ENCODE results near the gene PLCH1.

DNA sequence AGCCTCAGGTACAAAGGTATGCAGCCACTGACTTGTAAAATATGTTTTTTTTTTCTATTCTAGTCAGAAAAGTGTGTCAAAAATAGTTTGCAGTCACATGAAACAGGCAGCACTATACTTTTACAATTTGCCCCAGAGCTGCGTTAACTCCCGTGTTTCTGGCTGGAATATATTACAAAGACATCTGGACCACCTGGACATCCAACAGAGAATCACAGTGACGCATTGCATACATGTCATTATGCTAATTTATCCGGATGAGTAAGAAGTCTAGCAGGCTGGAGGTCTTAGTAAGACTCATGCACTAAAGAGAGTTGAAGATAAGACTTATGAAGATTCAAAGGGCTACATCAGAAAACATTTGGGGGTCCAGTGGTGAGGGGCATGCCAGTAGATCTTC lies 412.2 kb downstream of the PLCH1 start:
- TF ChIP-seq TCF7L2 (IDR thresholded peaks at IDR 0.05; ENCODE audit: borderline replicate concordance, extremely low read depth, insufficient read depth, insufficient read length) (no peak), EZH2 (IDR thresholded peaks at IDR 0.05) (no peak), POLR2A (IDR thresholded peaks at IDR 0.05; ENCODE audit: borderline replicate concordance, extremely low read depth, insufficient read depth, insufficient read length) (no peak), EZH2phosphoT487 (IDR thresholded peaks at IDR 0.05; ENCODE audit: borderline replicate concordance) (no peak), RAD21 (IDR thresholded peaks at IDR 0.05; ENCODE audit: low read depth) (no peak), POLR2AphosphoS5 (IDR thresholded peaks at IDR 0.05; ENCODE audit: low read depth, low read length) (no peak), CBX3 (IDR thresholded peaks at IDR 0.05; ENCODE audit: low read depth) (no peak), ATF3 (IDR thresholded peaks at IDR 0.05) (no peak)
- TF ChIP-seq, protein P1, sequence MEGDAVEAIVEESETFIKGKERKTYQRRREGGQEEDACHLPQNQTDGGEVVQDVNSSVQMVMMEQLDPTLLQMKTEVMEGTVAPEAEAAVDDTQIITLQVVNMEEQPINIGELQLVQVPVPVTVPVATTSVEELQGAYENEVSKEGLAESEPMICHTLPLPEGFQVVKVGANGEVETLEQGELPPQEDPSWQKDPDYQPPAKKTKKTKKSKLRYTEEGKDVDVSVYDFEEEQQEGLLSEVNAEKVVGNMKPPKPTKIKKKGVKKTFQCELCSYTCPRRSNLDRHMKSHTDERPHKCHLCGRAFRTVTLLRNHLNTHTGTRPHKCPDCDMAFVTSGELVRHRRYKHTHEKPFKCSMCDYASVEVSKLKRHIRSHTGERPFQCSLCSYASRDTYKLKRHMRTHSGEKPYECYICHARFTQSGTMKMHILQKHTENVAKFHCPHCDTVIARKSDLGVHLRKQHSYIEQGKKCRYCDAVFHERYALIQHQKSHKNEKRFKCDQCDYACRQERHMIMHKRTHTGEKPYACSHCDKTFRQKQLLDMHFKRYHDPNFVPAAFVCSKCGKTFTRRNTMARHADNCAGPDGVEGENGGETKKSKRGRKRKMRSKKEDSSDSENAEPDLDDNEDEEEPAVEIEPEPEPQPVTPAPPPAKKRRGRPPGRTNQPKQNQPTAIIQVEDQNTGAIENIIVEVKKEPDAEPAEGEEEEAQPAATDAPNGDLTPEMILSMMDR (IDR thresholded peaks at IDR 0.05 in 2 of 3, conservative IDR thresholded peaks at IDR 0.05 in 1 of 3; ENCODE audit: borderline replicate concordance in 1 of 3, insufficient read depth in 1 of 3, low read depth in 2 of 3, low read length in 2 of 3): no peak
- TF ChIP-seq, protein P2, sequence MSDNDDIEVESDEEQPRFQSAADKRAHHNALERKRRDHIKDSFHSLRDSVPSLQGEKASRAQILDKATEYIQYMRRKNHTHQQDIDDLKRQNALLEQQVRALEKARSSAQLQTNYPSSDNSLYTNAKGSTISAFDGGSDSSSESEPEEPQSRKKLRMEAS (IDR thresholded peaks at IDR 0.05): no peak
